Aorta (tissue), 5 donors: ENCODE measurements around the gene L3MBTL3. TPM values are rescaled to one million over a fixed set of nuclear protein-coding genes. Genes with fewer than 3 reads are reported as not detected.

Source experiments
- ATAC-seq: fragments of 200-7000 bp; cut with Tn5 transposase; one replicate; pipeline ENCODE4 v1.9.1; 2022; ENCODE audit warnings: moderate library complexity; ENCODE audit not compliant: low FRiP score
- DNase-seq, 2 donors: peaks; one replicate each; pipeline ENCODE4 v3.0.0-alpha.2; 2020
- H3K27ac ChIP-seq, 2 donors: one replicate each; pipeline ENCODE4 v1.5.1; 2013; ENCODE audit warnings: low read length in 2 of 2, mild to moderate bottlenecking in 2 of 2, moderate library complexity in 2 of 2, control low read depth in 1 of 2, inconsistent platforms in 1 of 2, low read depth in 1 of 2
- H3K27me3 ChIP-seq, 2 donors: one replicate each; pipeline ENCODE4 v1.6.1; 2013; ENCODE audit warnings: control low read depth in 1 of 2, low read length in 1 of 2, mild to moderate bottlenecking in 1 of 2, moderate library complexity in 1 of 2; ENCODE audit not compliant: insufficient read depth in 2 of 2, control insufficient read depth in 1 of 2
- H3K36me3 ChIP-seq, 2 donors: one replicate each; pipeline ENCODE4 v1.6.1; 2013; ENCODE audit warnings: control low read depth in 1 of 2, low read length in 1 of 2, mild to moderate bottlenecking in 1 of 2; ENCODE audit not compliant: insufficient read depth in 2 of 2, control insufficient read depth in 1 of 2
- H3K4me1 ChIP-seq, 2 donors: one replicate each; pipeline ENCODE4 v1.6.1; 2013; ENCODE audit warnings: low read length in 2 of 2, control low read depth in 1 of 2, mild to moderate bottlenecking in 1 of 2, moderate library complexity in 1 of 2; ENCODE audit not compliant: insufficient read depth in 2 of 2, control insufficient read depth in 1 of 2
- H3K4me3 ChIP-seq, 2 donors: one replicate each; pipeline ENCODE4 v1.5.1; 2013; ENCODE audit warnings: low read length in 2 of 2, control low read depth in 1 of 2, mild to moderate bottlenecking in 1 of 2
- H3K9me3 ChIP-seq: one replicate; pipeline ENCODE4 v1.6.1; 2013; ENCODE audit warnings: mild to moderate bottlenecking, low read length; ENCODE audit not compliant: control insufficient read depth
- WGBS, 2 donors: extraction: QIAGEN DNeasy Blood & Tissue Kit; methylation state at CpG; one replicate each; pipeline ENCODE4 v1.1.7; 2013; 5-methylcytosine and 5-hydroxymethylcytosine counted together
- intact Hi-C, 2 donors: fragments of 100-400 bp; cut with DNase I; formaldehyde crosslinking; loops; one replicate each; pipeline versions ENCODE4 v1.14.2 to v1.15.0; 2022
- long read RNA-seq, 2 donors: library from polyadenylated mRNA; unstranded; transcript quantifications; one replicate each; pipeline ENCODE4 v2.0.0, GENCODE V29; 2020 to 2021
- polyA plus RNA-seq, 2 donors: library from polyadenylated mRNA; stranded (reverse); fragments of 200-250 nt; gene quantifications; one replicate each; pipeline ENCODE4 v1.2.3, GENCODE V29; 2013
- total RNA-seq, 2 donors: library from RNA; stranded (reverse); fragmentation: NEBNext Ultra II Directional; extraction: Animal tissue kit (Norgen Biotek cat#: 25700); gene quantifications; one replicate each; pipeline ENCODE4 v1.2.1, GENCODE V29; 2021
- donor health status: healthy with polysubstance abuse.
- donor health status: Bipolar disorder and iron deficiency.
- donor health status: DM: no; HTN: no; CAD: no.
- donor health status: DM: no; HTN: no; CAD: no.
- donor health status: DM: yes; HTN: yes; CAD: no.

Gene L3MBTL3
- total RNA-seq (10 to 100 TPM; 11.8 to 14.1 TPM), polyA plus RNA-seq (10 to 100 TPM in 1 of 2 donors, 1 to 10 TPM in 1; 3.8 to 11.5 TPM)
- long read RNA-seq, donor 1, partial matches to known transcripts = 1 of 3 reads
- long read RNA-seq, donor 1, other reads (novel, unspliced or antisense) = 2 of 3 reads
- long read RNA-seq, donor 2, full-length matches to known transcripts = 1 of 6 reads
- long read RNA-seq, donor 2, partial matches to known transcripts = 4 of 6 reads
- long read RNA-seq, donor 2, other reads (novel, unspliced or antisense) = 1 of 6 reads

DNA sequence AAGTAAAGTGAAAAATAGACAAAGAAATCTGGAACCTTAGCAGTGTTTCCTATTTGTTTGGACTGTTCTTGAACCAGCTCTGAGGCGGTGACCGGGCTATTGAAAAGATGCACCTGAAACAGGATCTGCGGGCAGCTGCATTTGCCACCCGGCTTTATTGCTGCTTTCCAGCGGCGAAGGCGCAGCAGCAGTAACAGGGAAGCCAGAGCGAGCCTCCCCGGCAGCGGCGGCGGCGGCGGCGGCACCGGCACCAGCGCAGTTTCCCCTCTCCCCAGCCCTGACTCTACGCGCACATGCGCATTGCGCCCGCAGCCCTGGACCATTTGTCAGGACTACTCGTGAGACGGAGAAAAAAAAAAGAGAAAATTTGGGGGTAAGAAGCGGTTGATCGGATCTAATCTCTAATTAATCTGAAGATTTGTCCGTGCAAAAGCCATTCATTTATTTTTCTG, at the start of gene L3MBTL3:
L3MBTL3 (plus strand) TSS at position 290 of the 452 bp plus-strand sequence. CDS start 24,119 bp downstream, outside the sequence.
- Histone ChIP-seq H3K27ac (peak within 1 kb of the TSS in 1 of 2 donors; percentile 23), H3K27me3 (no peaks in the 10 kb centered on the region), H3K36me3 (no peaks in the 10 kb centered on the region), H3K4me3 (peak within 1 kb of the TSS; percentile 79 to 92), H3K4me1 (no peaks in the 10 kb centered on the region), H3K9me3 (no peaks in the 10 kb centered on the region)
- intact Hi-C loops = no loop called here
- peak; percentile 94 to 97 for DNase-seq
- peak; percentile 92 for ATAC-seq
- WGBS, 2 donors = 1% methylated on average over 27 of the region's 27 CpGs

DNA sequence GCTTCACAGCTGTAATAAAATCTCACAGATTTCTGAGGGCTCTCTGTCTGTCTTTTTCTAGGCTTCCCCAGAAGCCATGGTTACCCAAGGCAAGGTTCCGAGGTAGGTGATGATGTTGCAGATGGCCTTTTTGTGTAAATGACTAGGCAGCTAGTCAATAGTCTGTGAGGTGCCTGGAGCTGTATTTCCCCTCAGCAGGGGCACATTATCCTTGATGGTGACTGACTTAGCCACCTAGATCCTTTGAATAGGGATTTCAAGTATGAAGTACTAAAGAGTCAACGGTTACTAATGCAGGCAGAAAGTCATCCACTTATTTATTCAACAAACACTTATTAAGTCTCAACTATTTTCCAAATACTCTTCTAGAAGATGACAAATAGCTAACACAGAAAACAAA, 49.3 kb upstream of the L3MBTL3 start:
- H3K4me1 ChIP-seq = no peaks in the 10 kb centered on the region
- intact Hi-C loops = no loop called here
- DNase-seq = no peak
- WGBS, 2 donors = 70 to 73% methylated on average over 2 of the region's 2 CpGs
- no peak overlapping the region for H3K27ac ChIP-seq
- H3K4me3 ChIP-seq = no peak overlapping the region
- no peaks in the 10 kb centered on the region for H3K36me3 ChIP-seq
- no peaks in the 10 kb centered on the region for H3K27me3 ChIP-seq
- peaks cover 2% of the 10 kb centered on the region for H3K9me3 ChIP-seq
- no peak for ATAC-seq

DNA sequence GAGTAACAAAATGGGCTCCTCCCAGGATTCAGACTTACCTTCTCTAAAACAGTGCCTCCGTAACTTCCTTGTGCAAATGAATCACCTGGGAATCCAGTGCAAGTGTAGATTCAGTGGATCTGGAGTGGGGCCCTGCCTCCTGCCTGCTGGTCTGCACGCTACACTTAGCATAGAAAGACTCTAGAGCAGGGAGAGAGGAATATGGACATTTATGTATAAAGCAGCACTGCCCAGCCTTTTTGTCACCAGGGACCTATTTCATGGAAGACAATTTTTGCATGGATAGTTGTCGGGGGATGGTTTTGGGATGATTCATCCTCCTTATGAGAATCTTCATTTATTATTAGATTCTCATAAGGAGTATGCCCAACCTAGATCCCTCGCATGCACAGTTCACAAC, 42.3 kb upstream of the L3MBTL3 start:
- no peaks in the 10 kb centered on the region for H3K27me3 ChIP-seq
- H3K36me3 ChIP-seq = no peaks in the 10 kb centered on the region
- H3K27ac ChIP-seq = no peak overlapping the region
- WGBS, 2 donors = 88 to 91% methylated on average over 4 of the region's 4 CpGs
- no peak for DNase-seq
- no peak for ATAC-seq
- no peaks in the 10 kb centered on the region for H3K4me1 ChIP-seq
- peaks cover 7% of the 10 kb centered on the region for H3K9me3 ChIP-seq
- H3K4me3 ChIP-seq = no peak overlapping the region
- intact Hi-C loops = no loop called here

DNA sequence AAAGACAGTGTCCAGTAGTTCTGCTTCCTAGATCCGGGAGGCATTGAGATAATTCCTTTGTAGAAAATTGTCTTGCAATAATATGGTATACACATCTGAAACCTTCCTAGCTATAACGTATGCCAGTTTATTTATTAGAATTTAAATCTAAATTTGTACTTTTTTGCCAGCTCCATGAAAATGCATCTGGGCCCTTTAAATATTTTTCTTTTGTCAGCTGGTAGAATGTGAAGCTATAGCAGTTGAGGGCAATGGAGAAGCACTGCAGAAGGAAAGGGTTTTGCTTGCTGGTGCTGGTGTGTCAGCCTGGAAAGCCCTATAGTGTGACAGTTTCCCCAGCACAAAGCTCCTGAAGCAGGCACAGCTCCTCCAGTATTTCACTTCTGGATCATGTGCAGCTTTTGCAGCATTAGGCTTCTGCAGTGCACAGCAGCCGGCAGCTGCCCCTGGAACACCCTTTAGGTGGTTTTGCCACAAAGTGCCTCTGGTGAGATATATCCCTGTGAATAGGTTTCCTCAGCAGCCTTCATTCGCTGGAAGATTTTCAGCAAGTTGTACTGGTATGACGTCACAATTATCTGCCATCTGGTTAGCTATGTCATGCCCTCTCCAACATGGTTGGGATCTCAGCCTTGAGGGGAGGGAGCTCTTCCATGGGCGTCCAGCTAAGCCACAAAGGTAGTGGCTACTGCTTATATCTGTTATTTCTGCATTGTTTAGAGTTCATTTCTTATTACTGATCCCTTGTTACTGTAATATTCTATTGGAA, 40.0 kb upstream of the L3MBTL3 start:
- Histone ChIP-seq H3K4me3 (no peak overlapping the region), H3K4me1 (no peaks in the 10 kb centered on the region), H3K27ac (no peak overlapping the region), H3K36me3 (no peaks in the 10 kb centered on the region), H3K9me3 (peaks cover 7% of the 10 kb centered on the region), H3K27me3 (no peaks in the 10 kb centered on the region)
- DNase-seq (no peak), ATAC-seq (no peak)
- intact Hi-C loops = no loop called here
- WGBS, 2 donors = 86 to 88% methylated on average over 6 of the region's 6 CpGs

DNA sequence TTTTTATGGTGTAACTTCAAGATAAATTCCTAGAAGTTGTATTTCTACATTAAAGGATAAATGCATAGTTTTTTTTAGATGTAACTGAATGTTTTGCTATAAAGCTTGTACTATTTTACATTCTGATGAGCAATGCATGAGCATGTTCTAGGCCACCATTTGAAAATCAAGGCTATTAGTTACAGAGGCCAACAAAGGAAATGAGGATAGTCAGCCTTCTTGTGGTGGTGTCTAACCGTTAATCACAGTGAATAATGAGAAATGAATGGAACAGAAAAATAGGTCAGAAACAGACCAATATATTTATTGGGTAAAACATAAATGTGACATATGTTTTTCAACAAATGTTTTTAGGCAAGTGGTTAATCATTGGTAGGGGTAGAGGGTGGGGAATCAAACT, 37.6 kb upstream of the L3MBTL3 start:
- Histone ChIP-seq H3K27me3 (no peaks in the 10 kb centered on the region), H3K36me3 (no peaks in the 10 kb centered on the region), H3K4me1 (no peaks in the 10 kb centered on the region), H3K27ac (no peak overlapping the region), H3K9me3 (peaks cover 7% of the 10 kb centered on the region), H3K4me3 (no peak overlapping the region)
- ATAC-seq (no peak), DNase-seq (no peak)
- intact Hi-C loops = no loop called here
- 38 to 85% methylated on average over 1 of the region's 1 CpG for WGBS, 2 donors

DNA sequence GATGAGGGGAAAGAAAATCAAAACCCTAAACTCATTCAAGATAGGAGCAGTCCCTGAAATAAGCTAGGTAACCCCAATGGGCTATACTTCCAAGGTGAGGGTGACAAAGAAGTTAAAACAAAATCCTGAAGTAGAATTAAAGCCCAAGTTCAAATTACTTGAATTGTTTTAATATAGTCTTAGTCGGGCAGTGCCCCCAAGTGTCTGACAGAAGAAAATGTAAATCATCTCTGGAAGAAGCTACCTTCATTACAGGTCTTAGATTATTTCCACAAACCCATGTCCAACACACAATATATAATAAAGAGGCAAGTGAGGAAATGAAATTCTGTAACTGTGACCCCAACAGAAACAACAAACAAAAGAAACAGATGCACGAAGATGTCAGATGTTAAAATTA, 36.8 kb upstream of the L3MBTL3 start:
- H3K4me1 ChIP-seq = no peaks in the 10 kb centered on the region
- ATAC-seq (no peak), DNase-seq (no peak)
- no peak overlapping the region for H3K4me3 ChIP-seq
- H3K27me3 ChIP-seq = no peaks in the 10 kb centered on the region
- WGBS, 2 donors = 59 to 62% methylated on average over 2 of the region's 2 CpGs
- intact Hi-C loops = no loop called here
- no peak overlapping the region for H3K27ac ChIP-seq
- no peaks in the 10 kb centered on the region for H3K36me3 ChIP-seq
- peaks cover 7% of the 10 kb centered on the region for H3K9me3 ChIP-seq

DNA sequence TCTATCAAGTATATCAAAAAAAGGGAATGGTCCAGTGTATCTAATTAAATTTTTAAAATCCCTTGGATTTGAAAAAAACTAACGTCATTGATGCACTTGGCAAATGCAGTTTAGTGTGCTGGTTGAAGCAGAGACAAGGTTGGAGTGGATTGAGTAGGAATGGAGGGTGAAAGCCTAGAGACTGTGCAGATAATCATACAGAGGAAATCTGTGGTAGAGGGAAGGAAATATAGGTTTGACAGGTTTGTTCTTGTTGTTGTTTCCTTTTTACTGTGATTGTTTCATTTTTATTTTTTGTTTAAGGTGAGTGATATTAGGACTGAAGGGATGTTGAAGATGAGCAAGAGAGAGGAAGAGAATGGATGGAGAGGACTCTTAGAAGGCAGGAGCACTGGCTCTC, 29.0 kb upstream of the L3MBTL3 start:
- no peaks in the 10 kb centered on the region for H3K36me3 ChIP-seq
- H3K4me3 ChIP-seq = no peak overlapping the region
- ATAC-seq (no peak), DNase-seq (no peak)
- no peaks in the 10 kb centered on the region for H3K4me1 ChIP-seq
- H3K27ac ChIP-seq = no peak overlapping the region
- no peaks in the 10 kb centered on the region for H3K9me3 ChIP-seq
- H3K27me3 ChIP-seq = no peaks in the 10 kb centered on the region
- intact Hi-C loops = no loop called here
- WGBS, 2 donors = 48 to 66% methylated on average over 1 of the region's 1 CpG

DNA sequence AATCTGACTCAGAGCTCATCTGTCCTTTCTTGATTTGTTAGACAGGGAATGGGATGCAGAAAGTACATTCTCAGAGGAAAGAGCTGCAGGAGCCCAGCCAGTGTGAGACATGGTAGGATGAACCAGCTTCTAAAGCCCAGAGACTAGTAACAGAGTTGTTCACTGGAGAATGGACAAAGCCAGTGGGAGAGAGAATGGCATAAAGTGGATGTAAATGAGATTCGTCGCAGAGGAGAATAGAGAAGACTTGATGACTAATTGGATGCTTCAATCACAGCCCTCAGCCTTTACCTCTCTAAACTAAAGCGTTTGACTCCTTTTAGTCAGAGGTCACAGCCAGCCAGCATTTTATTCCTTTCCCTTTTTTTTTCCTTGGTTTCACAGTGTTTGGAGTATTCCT, 25.5 kb upstream of the L3MBTL3 start:
- DNase-seq (no peak), ATAC-seq (no peak)
- Histone ChIP-seq H3K36me3 (no peaks in the 10 kb centered on the region), H3K27me3 (no peaks in the 10 kb centered on the region), H3K4me3 (no peak overlapping the region), H3K9me3 (no peaks in the 10 kb centered on the region), H3K27ac (no peak overlapping the region), H3K4me1 (no peaks in the 10 kb centered on the region)
- intact Hi-C loops = no loop called here
- 73 to 76% methylated on average over 3 of the region's 3 CpGs for WGBS, 2 donors

DNA sequence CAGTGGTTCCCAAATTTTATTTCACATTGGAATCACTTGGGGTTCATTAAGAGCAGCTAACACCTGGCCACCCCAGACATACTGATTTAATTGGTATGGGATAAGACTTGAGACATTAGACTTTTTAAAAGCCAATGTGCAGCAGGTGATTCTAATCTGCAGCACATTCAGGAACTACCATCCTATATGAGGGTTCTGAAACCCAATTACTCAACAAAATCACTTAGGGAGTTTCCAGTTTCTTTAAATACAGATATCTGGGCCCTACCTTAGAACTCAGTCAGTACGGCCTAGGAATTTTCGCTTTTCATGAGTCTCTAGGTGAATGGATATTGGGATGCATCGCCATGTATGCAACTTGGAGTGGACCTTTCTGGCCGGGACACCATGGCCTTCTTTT, 24.0 kb upstream of the L3MBTL3 start:
- H3K4me1 ChIP-seq = no peaks in the 10 kb centered on the region
- H3K9me3 ChIP-seq = no peaks in the 10 kb centered on the region
- intact Hi-C loops = no loop called here
- WGBS, 2 donors = 89 to 92% methylated on average over 4 of the region's 4 CpGs
- DNase-seq = no peak
- H3K4me3 ChIP-seq = no peak overlapping the region
- no peaks in the 10 kb centered on the region for H3K36me3 ChIP-seq
- H3K27ac ChIP-seq = no peak overlapping the region
- ATAC-seq = no peak
- no peaks in the 10 kb centered on the region for H3K27me3 ChIP-seq
